Activated CD8-positive, alpha-beta T cell treated with anti-CD3 and anti-CD28 coated beads for 36 hours (primary cell): Measurements from ENCODE around the gene BMP7. TPM values are rescaled to one million over a fixed set of nuclear protein-coding genes. Genes with fewer than 3 reads are reported as not detected.

ENCODE experiments used
- ATAC-seq: fragments of 200-7000 bp; cut with Tn5 transposase; one replicate; pipeline ENCODE4 v1.10.0; 2021; ENCODE audit warnings: mild to moderate bottlenecking, moderate library complexity
- CTCF ChIA-PET: fragments of 350-600 bp; sonication (Branson Sonifier 250); formaldehyde crosslinking; loops from one replicate; lab custom pipeline; 2021; ENCODE audit warnings: antibody characterized with exemption; lab: Charles Lee
- POLR2A ChIA-PET: fragments of 350-600 bp; sonication (Branson Sonifier 250); formaldehyde crosslinking; loops from one replicate; lab custom pipeline; 2021; ENCODE audit warnings: antibody characterized with exemption; lab: Charles Lee
- DNase-seq: peaks from one replicate; pipeline ENCODE4 v3.0.0-alpha.2; 2020
- H3K27ac Mint-ChIP-seq: one replicate; pipeline ENCODE4 v1.8.0; 2021; ENCODE audit warnings: mild to moderate bottlenecking, mixed read lengths
- H3K27me3 Mint-ChIP-seq: one replicate; pipeline ENCODE4 v1.8.0; 2021; ENCODE audit warnings: mixed read lengths
- H3K36me3 Mint-ChIP-seq: one replicate; pipeline ENCODE4 v1.8.0; 2021; ENCODE audit warnings: low read depth, mixed read lengths
- H3K4me1 Mint-ChIP-seq: one replicate; pipeline ENCODE4 v1.8.0; 2021; ENCODE audit warnings: low read depth, mixed read lengths
- H3K4me3 Mint-ChIP-seq: one replicate; pipeline ENCODE4 v1.8.0; 2021; ENCODE audit warnings: mild to moderate bottlenecking, moderate library complexity, mixed read lengths
- H3K9me3 Mint-ChIP-seq: one replicate; pipeline ENCODE4 v1.8.0; 2021; ENCODE audit warnings: mixed read lengths
- CTCF ChIP-seq: fragments of 200-600 bp; IDR thresholded peaks from one replicate; pipeline ENCODE4 v1.8.0; 2022; ENCODE audit warnings: antibody characterized with exemption, mild to moderate bottlenecking
- intact Hi-C: fragments of 100-400 bp; cut with micrococcal nuclease; formaldehyde crosslinking; loops from one replicate; pipeline ENCODE4 v1.10.0; 2022
- total RNA-seq, 2 experiments: library from RNA; stranded (reverse); gene quantifications; one replicate each; pipeline ENCODE4 v1.2.3, GENCODE V29; 2021

BMP7 gene
- total RNA-seq, 2 experiments from 2014 or later: not detected

- ATAC-seq: no peak
- no peak for DNase-seq
- ChIA-PET CTCF (no interaction called here), POLR2A (no interaction called here)
- no peaks in the 10 kb centered on the region for H3K36me3 Mint-ChIP-seq
- no peak overlapping the region for H3K27ac Mint-ChIP-seq
- H3K4me3 Mint-ChIP-seq: no peak overlapping the region
- H3K27me3 Mint-ChIP-seq: peaks cover 8% of the 10 kb centered on the region
- H3K9me3 Mint-ChIP-seq: peaks cover 7% of the 10 kb centered on the region
- intact Hi-C loops: no loop called here
- no peak for TF ChIP-seq CTCF
- H3K4me1 Mint-ChIP-seq: no peaks in the 10 kb centered on the region
These were observed 55.0 kb downstream of the BMP7 start for GRCh38 chr20:57211406-57211805.

- ChIA-PET POLR2A (no interaction called here), CTCF (no interaction called here)
- TF ChIP-seq CTCF: no peak
- Mint-ChIP-seq H3K27ac (no peak overlapping the region), H3K4me1 (no peaks in the 10 kb centered on the region), H3K36me3 (no peaks in the 10 kb centered on the region), H3K27me3 (peaks cover 8% of the 10 kb centered on the region), H3K9me3 (peaks cover 7% of the 10 kb centered on the region), H3K4me3 (no peak overlapping the region)
- intact Hi-C loops: no loop called here
- ATAC-seq: no peak
- no peak for DNase-seq
These were observed 55.5 kb downstream of the BMP7 start for GRCh38 chr20:57210911-57211280.

DNA sequence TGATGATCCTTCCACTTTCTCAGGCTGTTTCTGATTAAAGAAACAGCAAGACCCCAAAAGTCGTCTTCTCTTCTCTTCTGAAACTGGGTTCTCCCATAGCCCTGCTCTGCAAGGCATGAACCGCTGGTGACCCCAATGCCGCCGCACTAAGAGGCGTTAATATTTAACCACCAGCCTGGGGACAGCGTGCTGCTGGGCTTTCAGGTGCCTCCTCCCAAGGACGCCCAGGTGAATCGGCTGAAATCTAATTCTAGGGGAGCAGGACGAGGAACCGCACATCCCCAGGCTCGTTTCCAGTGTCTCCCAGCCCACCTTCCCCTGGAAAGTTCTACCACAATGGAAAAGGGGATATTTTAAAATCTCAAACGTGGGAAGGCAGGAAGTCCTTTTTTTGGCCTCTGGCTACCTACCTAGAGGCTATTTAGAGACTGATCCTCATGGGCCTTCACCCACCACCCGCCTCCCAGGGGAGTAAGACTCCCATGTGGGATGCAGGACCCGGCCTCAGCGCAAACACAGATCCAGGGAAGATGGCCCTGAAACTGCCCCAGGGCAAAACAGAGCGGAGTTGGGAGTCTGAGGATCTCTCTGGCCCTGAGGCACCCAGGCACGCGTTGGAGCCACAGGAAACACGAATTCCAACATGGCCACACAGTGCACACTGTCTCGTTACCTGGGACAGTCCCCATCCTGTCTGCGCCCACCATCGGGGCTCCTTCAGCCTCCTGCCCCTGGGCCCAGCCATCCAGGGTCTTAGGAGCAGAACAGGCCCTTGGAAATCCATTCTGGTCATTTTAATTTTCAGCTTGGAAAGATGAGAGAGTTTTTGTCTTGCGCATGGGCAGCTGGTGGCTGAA is 56.2 kb downstream of the BMP7 start:
- Mint-ChIP-seq H3K36me3 (no peaks in the 10 kb centered on the region), H3K27me3 (peaks cover 8% of the 10 kb centered on the region), H3K27ac (no peak overlapping the region), H3K9me3 (peaks cover 7% of the 10 kb centered on the region), H3K4me1 (no peaks in the 10 kb centered on the region), H3K4me3 (no peak overlapping the region)
- intact Hi-C loops: no loop called here
- ATAC-seq: no peak
- no peak for DNase-seq
- POLR2A ChIA-PET: no interaction called here
- no peak for TF ChIP-seq CTCF
- CTCF ChIA-PET: no interaction called here

DNA sequence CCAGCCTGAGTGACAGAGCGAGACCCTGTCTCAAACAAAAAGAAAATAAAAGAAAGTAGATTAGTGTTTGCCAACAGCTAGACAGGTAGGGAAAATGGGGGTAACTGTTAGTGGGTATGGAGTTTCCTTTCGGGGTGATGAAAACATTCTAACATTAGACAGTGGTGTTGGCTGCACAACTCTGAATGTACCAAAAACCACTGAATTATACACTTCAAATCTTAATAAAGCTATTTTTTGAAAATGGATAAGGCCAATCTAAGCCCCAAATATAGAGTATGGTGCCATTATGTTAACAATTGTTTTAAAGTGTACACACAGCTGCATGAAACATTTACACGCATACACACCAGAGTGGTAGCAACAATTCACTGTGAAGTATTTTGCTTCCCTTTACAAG is 57.0 kb downstream of the BMP7 start:
- CTCF ChIA-PET: interaction anchor here (0.6 kb wide), 1 partner anchor 117 kb away, joined by 3 read pairs; no protein-coding TSS in a partner anchor
- no peaks in the 10 kb centered on the region for H3K4me1 Mint-ChIP-seq
- POLR2A ChIA-PET: no interaction called here
- intact Hi-C loops: no loop called here
- DNase-seq (no peak), ATAC-seq (no peak)
- H3K4me3 Mint-ChIP-seq: no peak overlapping the region
- H3K9me3 Mint-ChIP-seq: peaks cover 7% of the 10 kb centered on the region
- H3K27ac Mint-ChIP-seq: no peak overlapping the region
- TF ChIP-seq CTCF: no peak
- peaks cover 5% of the 10 kb centered on the region for H3K27me3 Mint-ChIP-seq
- no peaks in the 10 kb centered on the region for H3K36me3 Mint-ChIP-seq

DNA sequence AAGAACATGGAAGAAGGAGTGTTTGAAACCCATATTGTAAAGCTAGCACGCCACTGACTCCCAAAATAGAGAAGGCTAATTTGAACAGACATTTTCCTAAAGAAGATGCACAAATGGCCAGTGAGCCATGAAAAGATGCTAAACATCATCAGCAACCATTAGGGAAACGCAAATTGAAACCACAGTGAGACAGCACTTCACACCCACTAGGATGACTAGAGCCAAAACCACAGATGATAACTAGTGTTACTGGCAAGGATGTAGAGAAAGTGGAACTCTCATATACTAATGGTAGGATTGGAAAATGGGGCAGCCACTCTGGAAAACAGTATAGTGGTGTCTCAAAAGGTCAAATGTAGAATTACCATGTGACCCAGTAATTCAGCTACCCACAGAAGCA is 58.2 kb downstream of the BMP7 start:
- Mint-ChIP-seq H3K4me1 (no peaks in the 10 kb centered on the region), H3K36me3 (no peaks in the 10 kb centered on the region), H3K9me3 (peaks cover 7% of the 10 kb centered on the region), H3K27me3 (peaks cover 4% of the 10 kb centered on the region), H3K4me3 (no peak overlapping the region), H3K27ac (no peak overlapping the region)
- ATAC-seq: no peak
- TF ChIP-seq CTCF: no peak
- CTCF ChIA-PET: no interaction called here
- POLR2A ChIA-PET: no interaction called here
- DNase-seq: no peak
- intact Hi-C loops: no loop called here
